NCI-H748 (cell line): ENCODE measurements around the gene TBX1.
"Not testable (repeated sequence)": the region's sequence is repeated elsewhere in the genome, so short reads cannot be mapped to it uniquely, and the experiment has no call there.

Experiments used
- DNase-seq: peaks from one replicate; lab custom pipeline; 2025; ENCODE audit not compliant: unreplicated experiment; lab: John Stamatoyannopoulos, UW

Gene TBX1

DNA sequence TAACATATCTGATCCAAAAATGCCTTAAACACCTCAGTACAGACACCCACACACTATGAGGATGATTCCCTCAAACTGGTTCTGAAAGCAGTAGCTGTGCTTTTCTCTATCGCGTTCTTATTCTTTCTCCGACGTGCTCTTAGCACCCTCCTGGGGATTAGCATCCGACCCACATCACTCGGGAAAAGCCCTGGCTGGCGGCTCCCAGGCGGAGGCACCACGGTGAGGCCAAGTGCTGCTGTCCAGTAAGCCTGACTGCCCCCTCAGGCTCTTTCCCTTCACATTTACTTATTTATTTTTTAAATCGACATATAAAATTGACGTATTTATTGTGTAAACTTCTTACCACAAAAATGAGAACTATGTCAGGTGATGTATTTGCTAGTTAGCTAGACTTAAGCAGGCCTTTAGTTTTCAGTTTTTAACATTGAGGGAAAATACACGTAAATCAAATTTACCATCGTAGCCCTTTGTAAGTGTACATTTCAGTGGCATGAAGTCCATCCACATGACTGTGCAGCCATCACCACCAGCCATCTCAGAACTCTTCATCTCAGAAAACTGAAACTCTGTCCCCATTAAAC is 19.2 kb downstream of the TBX1 start:
- DNase-seq, result peak; percentile 2

DNA sequence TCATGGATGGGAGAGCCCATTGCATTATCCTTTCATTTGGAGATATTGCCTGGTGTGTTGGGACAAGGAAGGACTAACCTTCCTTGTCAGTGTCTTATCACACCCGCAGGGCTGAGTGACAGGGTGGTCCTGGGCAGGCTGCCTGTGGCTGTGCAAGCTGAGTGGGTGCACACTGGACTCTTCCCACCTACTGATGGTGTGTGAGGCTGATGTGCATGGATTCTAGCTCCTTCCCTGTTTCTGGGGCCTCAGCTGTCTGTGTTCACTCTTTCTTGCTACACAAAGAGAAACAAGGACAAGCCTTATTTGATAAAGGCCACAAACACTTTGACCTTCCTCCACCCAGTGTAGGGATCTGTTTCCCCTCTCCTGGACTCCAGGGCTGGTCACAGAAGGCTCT is 22.0 kb downstream of the TBX1 start:
- DNase-seq, result no peak

GRCh38 chr22:19783586-19784383 is 23.2 kb downstream of the TBX1 start:
- DNase-seq, result no peak

GRCh38 chr22:19784384-19785175 is 24.0 kb downstream of the TBX1 start:
- DNase-seq, result no peak

- no peak for DNase-seq
These were observed 25.1 kb downstream of the TBX1 start for GRCh38 chr22:19785461-19786263.

DNA sequence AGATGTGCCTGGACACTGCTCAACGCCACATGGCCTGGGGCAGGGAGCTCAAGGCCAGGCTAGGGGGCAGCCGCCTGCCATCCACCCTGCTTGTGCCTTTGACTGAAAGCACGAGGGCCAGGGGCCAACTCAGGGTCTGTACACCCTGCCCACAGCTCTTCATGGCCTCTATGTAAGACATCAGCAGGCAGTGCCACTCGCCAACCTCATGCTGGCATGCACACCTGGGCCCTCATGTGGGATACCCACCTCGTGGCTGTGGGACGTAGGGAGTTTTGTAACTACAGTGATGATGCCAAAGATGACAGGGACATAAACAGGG is 25.6 kb downstream of the TBX1 start:
- no peak for DNase-seq

GRCh38 chr22:19786959-19787848 is 26.6 kb downstream of the TBX1 start:
- DNase-seq, result no peak

DNA sequence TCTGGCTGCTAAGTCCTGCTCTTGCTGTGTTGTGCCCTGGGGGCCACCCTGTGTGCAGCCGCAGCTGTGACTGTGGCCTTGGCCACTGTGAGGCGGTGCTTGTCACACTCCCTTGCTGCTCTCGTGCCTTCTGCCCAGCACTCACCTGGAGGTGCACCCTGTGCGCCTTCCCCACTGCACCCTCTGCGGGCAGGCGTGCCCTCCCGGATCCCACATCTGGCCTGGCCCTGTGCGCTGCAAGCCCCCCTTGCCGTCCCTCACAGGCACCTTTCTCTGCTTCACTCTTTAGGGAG is 27.2 kb downstream of the TBX1 start:
- no peak for DNase-seq

GRCh38 chr22:19788661-19789225 is 28.2 kb downstream of the TBX1 start:
- no peak for DNase-seq

GRCh38 chr22:19789406-19789805 is 28.8 kb downstream of the TBX1 start:
- DNase-seq, result no peak

GRCh38 chr22:19789828-19790227 is 29.2 kb downstream of the TBX1 start:
- no peak for DNase-seq

DNA sequence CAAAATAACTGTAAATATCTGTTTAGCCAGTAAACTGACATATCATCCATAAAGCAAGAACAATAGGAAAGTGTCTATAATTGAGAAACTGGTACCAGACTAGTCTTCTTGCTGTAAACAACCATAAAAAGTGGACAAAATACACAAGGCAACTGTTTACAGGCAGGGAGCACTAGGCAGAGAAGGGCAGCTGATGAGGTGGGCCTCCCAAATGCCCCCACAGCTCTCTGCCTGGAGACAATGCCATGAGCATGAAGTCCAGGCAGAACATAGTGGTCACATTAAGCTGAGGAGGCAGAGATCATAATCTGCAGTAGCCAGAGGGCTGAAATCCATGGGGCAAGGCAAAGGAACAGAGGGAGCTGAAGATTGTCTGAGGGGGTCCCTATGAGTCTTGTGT is 30.7 kb downstream of the TBX1 start:
- DNase-seq, result no peak

- no peak for DNase-seq
These were observed 31.3 kb downstream of the TBX1 start for GRCh38 chr22:19791894-19792293.

- not testable (repeated sequence) for DNase-seq
These were observed 31.9 kb downstream of the TBX1 start for GRCh38 chr22:19792383-19792896.

DNA sequence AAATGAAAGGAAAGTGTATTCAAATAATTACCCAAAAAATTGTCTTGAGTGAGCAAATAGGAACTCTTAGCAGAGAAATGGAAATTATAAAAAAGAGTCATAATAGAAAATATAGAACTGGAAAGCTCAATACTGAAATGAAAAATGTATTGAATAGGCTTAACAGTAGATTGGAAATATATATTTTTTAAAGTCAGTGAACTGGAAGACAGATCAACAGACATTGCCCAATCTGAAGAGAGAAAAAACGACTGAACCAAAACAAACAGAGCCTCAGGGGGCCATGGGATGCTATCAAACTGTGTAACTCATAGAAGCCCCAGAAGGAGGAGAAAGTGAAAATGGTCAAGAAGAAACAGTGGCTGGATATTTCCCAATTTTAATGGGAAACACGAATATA is 32.6 kb downstream of the TBX1 start:
- DNase-seq, result no peak

DNA sequence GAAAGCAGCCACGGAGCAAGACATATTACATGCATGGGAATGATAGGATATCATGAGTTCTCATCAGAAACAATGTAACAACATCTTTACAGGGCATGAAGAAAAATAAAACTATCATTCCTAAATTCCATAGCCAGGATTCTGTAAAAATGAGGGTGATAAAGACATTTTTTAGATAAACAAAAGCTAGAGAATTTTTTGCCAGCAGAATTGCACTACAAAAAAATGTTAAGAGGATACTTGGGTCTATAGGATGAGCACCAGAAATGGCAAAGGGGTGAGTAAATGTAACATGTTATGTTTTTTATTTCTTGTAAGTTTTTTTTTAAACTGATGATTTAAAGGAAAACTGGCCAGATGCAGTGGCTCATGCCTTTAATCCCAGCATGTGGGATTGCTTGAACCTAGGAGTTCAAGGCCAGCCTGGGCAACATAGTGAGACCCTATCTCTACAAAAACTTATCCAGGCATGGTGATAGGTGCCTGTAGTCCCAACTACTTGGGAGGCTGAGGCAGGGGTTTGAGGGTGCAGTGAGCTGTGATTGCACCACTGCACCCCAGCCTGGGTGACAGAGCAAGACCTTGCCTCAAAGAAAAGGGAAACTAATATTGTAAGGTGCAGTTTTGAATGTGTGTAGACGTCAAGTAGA is 33.2 kb downstream of the TBX1 start:
- no peak for DNase-seq

DNA sequence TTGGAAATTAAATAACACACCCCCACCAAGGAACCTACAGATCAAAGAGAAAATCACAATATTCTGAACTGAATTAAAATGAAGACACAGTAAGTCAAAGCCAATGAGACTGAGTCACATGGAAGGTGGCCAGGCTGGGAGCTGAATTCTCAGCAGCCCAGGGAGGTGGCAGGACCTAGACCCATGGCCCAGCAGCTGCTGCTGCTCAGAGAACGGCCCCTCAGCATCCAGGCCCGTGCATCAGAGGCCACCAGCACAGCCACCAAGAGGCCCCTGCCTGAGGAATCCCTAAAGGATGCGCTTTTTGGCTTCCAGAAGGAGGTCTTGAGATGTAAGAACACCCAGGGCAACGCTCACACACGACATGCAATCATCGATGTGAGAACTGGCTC is 35.0 kb downstream of the TBX1 start:
- no peak for DNase-seq

DNA sequence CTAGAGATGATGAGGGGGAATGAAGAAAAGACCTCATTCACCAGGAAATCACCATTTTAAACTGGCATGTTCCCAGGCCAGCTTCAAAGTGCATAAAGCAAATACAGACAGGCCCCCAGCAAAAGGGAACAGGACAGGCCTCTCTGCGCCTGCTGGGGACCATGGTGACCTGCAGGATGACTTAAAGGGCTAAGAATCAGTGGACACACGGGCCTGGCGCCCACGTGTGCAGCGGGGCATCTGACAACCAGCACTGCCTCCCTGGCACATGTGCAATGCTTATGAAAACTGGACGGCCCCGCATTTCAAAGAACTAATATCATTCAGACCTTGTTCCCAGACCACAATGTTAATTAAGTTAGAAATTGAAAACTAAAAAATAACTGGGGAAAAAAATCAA is 35.6 kb downstream of the TBX1 start:
- no peak for DNase-seq
